GM21515 (cell line): ENCODE data around the gene TMOD1.
A peak's percentile ranks its signal among the peaks of the same experiment; 100 is the strongest.

Source experiments
- ATAC-seq: cut with Tn5 transposase; IDR thresholded peaks from one replicate; pipeline ENCODE4 v1.9.1; 2021; ENCODE audit not compliant: unreplicated experiment

TMOD1 gene

DNA sequence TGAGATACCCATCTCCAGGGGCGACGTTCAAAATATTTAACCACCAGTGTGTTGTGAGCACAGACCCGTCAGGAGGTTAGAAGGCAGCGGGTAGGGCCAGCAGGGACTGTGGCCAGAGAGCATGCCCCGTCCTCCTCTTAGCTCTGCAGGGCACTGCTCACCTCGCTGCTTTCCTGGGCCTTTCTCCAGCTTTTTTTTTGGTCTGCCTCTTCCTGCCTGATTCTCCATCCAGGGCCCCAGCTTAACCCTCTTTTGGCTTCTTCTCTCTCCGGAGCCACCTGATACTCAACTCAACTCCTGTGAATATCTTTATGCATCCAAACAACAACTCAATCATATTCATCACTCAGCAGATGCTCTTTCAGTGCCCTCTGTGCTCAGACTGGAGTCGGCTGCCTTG lies 44.0 kb downstream of the TMOD1 start:
- ATAC-seq = no peak

DNA sequence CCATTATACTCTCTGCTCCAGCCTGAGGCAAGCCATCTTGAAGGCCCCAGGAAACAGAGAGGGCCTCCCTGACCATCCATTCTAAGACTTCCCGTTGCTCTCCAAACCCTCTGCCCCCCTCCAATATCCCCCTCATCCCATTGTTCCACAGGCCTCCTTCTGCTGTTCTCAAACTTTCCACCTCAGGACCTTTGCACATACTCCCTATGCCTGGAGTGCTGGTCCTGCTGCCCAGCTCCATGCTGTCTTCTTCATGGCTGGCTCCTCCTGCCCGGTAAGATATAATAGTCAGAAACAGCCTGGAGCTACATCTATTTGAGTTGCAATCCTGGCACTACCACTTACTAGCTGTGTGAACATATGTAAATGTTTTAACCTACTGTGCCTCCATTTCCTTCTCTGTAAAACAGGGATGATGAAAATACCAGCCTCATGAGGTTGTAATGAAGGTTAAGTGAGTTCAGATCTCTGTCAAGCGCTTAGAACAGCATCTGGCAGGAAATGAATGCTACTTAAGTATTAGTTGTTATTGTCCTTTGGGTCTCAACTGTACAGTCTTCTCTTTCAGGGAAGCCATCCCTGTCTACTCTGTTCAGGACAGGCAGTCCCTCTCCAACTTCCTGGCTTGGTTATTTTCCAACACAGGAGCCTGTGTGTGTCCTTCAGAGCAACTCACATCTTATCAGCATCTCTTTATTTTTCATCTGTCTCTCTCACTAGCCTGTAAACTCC lies 45.8 kb downstream of the TMOD1 start:
- ATAC-seq = no peak

DNA sequence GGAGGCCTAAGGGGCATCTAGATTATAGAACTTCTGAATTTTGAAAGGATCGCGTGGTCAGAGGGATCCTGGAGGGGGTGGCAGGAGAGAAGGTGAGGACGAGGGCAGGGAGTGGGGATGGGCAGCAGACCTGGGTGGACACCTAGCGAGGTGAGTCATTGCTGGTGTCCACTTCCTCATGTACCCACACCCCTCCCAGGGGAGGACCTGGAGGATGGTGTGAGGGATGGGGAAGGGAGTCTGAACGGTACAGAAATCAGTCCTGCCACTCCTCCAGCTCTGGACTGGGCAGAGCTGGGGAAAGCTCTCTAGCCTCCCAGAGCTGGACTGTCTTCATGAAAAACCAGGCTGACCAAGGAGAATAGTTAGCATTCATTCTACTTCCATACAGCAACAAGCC lies 46.9 kb downstream of the TMOD1 start:
- ATAC-seq = no peak

DNA sequence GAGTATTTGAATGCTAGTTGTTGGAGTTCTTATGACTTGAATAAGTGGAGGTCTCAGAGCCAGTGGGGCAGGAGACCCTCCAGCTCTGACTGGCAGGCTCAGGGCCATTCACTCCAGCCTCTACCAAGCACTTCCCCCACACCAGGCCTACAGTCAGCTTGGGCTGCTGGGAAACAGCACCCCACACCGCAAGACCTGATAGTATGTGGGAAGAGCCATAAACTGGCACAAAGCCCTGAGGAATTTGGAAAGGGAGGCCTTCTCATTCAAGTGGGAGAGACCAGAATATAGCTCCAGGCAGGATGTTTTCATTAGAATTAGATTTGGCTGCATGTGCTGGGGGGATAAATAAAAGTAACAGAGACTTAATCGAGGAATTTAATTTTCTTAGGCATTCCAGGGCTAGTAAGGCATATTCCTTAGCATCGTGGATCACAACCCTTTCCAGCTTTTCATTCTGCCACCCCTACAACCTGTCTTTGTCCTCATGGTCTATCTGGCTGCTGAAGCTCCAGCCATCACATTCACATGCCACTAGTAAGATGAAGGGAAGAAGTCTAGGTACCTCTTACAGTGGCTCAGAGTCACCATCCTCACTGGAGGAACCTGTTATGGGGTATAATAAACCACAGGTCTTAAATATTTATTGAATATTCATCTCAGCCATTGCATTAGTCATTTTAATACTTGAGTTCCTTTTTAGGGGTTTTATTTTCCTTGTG lies 47.5 kb downstream of the TMOD1 start:
- no peak for ATAC-seq

DNA sequence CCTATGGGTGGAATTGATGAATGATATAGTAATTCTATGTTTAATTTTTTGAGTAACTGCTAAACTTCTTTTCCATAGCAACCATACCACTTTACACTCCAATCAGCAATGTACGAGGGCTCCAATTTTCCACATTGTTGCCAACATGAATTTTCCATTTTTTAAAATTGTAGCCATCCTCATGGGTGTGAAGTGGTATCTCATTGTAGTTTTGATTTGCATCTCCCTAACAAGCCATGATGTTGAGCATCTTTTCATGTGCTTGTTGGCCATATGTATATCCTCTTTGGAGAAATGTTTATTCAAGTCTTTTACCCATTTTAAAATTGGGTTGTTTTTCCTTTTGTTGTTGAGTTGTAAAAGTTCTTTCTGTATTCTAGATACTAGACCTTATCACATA lies 48.9 kb downstream of the TMOD1 start:
- ATAC-seq = no peak

DNA sequence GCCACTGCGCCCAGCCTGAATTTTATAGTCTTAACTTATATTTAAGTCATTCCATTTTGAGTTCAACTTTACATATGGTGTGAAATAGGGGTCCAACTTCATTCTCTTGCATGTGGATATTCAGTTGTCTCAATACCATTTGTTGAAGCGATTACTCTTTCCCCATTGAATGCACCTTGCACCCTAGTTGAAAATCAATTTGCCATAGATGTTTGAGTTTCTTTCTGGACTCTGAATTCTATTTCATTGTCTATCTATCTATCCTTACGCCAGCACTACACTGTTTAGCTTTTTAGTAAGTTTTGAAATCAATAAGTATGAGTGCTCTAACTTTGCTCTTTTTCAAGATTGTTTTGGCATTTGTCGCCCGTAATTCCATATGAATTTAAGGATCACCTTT lies 49.8 kb downstream of the TMOD1 start:
- ATAC-seq = no peak

DNA sequence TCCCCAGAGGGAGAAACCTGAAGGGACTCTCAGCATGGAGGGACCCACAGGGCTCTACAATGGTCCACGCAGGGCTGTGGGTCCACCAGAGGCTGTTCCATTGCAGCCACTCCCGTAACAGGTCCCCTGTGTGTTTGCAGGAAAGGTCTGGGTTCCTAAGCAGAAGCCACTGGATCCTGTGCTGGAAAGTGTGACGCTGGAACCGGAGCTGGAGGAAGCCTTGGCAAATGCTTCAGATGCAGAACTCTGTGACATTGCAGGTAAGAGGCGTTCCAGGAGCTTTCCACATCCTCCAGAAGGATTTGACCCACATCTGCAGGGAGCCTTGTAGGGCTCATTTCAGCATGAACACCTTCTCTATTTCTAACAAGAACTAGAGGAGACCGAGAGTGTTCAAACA lies 51.7 kb downstream of the TMOD1 start:
- ATAC-seq = no peak

DNA sequence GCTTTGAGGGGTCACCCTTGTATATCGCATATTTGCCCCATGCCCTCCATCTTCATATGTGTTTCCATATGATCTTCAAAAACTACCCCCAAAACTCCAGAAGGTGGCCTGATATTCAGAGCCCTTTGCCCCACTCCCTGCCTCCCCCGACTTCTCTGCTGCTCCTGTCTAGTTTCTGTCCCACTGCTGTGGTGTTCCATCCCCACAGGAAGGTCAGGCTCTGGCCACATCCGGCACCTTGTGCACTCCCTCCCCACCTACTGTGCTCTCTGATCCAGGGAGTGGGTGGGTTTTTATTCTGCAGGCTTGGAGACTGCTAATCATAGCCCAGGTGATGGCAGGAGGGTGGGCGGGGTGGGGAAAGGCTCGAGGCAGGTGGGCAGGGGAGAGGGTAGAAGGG lies 52.4 kb downstream of the TMOD1 start:
- ATAC-seq = no peak

DNA sequence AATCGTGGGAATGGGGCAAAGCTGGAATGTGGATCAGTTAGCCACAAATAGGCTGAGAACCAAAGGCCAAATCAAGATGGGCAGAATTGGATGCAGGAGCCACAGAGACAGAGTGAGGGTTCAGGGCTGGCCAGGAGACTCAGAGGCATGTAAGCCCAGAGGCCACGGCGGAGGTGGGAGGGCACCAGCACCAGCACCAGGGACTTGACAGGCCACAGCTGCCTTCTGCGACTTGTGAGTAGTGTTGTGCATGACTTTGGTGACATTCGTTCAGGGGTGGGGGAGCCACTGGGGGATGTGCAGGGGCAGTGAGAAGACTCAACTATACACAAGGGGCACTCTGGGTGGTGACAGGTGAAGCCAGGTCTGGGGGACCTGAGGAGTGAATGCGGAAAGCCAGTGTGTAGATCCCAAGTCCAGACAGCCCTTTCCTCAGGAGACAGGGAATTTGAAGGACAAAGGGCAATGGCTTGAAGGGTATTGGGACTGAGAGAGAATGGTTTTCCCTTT lies 53.2 kb downstream of the TMOD1 start:
- ATAC-seq = no peak

DNA sequence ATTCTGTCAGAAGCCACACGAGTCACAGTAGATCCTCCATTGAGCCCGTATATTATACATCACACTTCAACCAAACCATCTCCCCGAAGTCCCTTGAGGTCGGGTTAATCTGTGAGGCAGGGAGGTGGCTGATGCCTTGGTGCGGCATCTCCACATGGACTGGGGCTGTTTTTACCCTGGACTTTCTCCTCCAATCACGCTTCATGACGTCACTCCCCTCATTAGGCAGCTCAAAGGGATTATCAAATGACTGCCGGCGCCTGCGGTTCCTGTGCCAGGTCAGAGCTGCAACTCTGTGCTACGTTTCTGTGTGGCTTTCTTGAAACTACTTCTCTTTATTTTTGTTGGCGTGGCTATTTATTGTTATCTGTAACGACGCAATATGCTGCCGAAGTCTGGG lies 53.7 kb downstream of the TMOD1 start:
- ATAC-seq = no peak

DNA sequence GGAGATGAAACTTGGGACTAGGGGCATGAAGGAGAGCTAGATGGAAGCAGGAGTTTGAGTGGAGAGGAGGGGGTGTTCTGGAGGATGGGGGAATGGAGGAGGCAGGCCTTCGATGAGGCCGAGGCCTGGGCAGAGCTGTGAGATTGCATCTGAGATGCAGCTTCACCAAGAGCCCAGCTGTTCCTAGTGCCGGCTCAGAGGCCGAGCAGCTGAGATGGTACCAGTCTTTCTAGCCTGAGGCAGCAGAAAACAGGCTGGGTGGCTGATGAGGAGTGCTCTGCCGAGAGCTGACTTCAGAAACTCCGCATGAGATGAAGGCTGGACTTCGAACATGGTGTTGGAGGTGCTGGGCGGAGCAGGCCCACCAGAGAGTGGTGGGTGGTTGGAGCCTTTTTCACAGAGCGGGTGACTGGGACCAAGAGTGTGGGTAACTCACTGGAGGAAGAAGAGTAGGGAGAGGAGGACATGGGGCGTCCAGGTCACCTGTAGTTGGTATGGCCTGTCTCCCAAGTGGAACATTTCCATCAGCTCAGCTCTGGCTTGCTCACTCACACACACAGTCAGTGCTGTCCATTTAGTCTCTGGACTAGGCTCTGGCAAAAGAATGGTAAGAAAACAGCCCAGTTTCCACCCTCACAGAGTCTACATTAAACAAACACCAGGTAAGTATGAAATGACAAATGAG lies 54.7 kb downstream of the TMOD1 start:
- ATAC-seq = no peak

DNA sequence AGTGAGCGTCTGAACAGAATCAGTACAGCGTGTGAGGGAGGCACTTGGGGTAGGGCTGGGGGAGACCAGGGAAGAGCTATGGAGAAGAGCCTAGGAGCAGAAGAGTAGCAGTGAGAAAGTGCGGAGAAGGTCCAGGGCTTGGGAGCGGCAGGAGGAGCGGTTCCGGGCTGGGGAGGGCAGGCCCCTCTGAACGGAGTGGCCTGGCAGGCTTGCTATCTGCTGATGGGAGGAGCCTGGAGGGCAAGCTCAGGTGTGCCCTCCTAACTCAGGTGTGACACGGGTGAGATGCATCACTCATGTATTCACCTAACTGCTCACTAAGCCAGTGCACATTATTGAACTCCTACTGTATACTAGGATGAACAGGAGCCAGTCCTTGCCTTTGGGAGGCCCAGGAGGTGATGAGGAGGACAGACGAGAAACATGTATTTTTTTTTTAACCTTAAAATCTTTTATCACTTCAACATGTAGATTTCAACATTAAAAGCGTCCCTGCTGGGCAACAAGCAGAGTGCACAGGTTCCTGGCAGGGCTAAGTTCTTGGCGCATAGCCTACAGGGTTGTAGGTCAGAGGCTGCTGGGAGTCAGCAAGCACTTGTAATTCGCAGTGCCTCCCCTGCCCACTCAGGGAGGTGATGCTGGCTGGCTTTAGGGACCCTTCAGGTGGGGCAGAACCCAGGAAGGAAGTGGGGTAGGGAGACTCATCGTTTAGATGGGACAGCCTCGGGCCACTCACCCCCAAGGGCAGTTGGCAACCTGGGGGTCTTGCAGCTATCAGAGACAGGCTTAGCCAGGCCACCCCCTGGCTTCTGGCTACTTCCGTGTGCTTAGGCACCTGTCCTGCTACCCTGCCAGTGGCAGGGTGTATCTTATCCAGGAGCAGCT lies 55.5 kb downstream of the TMOD1 start:
- ATAC-seq = no peak

DNA sequence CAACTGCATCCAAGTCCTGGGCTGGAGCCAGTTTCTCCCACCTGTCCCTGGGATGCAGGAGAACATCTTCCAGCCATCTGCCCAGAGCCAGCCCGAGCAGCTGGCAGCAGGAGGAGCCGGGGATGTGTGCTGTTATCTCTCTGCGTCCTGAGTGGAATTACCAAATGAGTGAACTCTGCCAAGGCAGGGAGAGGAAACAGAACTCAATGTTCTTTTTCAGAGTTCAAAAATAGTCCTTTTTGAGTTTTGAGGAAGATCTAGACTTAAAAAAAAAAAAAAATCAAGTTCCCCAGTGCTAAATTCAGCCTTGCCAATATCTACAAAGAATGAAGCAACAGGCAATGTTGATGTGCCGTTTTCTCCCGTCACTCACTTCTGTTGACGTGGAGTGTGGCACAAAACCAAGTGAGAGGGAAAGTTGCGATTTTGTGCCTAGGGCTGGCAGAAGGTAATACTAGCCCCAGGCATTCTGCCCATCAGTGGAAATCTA lies 56.2 kb downstream of the TMOD1 start:
- ATAC-seq = no peak

DNA sequence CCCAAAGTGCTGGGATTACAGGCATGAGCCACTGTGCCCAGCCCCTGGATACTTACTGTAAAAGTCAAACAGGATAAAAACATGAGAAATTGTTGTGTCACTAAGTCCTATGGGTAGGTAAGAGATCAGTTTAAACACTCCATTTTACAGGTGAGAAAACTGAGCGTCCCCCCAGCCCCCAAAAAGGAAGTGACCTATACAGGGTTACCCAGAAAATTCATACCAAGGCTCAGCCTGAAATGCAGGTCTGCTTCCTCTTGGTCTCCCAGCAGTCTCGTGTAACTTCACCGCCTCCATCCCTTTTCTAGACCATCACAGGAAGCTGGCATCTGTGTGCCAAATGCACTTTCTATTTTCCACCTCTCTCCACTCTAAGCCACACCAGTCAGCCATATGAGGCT lies 57.2 kb downstream of the TMOD1 start:
- ATAC-seq = peak; percentile 23

DNA sequence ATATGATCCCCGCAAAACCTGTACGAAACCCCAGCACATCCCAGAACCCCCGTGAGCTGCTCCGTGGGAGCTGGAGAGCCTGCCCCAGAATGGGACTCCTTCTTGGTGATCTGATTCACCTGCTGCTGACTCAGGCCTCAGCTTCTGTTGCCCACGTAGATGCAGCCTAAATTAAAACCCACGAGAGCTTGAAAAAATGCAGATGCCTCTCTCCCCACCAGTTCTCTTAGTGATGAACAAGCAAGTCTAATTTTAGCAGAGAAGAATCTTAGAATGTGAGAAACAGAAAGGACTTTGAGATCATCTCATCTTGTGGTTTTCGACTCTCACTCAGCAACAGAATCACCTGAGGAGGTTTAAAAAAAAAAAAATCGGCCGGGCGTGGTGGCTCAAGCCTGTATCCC lies 57.6 kb downstream of the TMOD1 start:
- peak; percentile 80 for ATAC-seq

DNA sequence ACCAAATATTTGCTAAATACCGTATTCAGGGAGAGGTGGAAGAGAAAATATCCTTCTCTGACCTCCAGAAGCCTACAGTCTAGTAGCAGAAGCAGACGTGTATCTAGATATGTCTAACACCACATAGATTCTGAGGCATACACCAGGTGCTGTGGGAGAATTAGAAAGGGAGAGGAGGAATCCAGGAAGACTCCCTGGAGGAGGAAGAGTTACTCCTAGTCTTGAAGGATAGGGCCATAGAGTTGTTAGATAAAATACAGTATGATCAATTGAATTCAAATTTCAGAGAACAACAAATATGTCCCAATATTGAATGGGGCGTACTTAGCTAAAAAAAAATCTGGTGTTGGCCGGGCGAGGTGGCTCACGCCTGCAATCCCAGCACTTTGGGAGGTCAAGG lies 58.7 kb downstream of the TMOD1 start:
- ATAC-seq = no peak

DNA sequence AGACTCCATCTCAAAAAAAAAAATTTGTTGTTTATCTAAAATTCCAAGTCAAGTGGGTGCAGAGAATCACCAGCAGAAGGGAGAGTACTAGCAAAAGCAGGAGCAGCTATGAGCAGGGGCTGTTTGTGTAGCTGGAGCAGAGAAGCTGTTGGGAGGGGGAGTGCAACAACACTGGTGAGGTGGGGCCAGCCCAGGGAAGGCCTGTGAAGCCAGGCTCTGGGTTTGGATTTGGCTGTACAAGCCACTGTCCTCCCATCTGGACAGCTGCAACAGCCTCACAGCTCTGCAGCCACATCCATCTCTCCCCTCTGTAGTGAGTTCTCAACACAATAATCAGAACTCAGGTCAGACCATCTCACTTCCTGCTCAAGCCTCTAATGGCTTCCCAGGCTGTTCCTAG lies 59.4 kb downstream of the TMOD1 start:
- ATAC-seq = no peak

DNA sequence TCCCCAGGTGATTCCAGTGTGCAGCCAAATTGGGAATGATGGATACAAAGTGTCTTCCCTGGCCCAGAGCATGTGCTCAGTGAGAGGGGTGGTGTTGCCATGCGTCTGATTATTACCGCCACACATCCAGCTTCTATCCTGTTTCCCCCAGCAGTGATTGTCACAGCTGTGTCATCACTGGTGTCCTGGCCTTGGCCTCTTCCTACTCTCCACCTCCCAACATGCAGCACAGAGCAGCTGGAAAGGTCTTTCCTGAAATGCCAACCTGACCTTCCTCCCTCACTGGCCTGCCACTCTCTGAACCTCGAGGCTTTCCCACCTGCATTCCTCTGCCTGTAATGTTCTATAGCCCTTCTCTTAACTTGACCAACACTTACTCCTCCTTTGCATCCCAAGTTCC lies 60.0 kb downstream of the TMOD1 start:
- no peak for ATAC-seq

DNA sequence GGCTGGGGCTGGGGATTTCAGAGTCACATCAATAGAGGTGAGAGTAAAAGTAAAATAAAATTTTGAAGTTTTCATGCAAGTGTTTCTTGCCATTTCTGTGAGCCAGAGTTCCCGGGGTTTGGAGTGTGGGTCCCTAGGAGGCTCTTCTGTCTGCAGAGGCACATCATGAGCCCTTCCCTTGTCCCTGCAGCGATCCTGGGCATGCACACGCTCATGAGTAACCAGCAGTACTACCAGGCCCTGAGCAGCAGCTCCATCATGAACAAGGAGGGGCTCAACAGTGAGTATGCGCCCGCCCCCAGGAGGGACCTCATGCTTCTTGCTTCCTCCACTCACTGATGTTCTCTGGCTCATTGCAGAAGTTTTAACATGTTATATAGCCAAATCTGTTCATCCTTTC lies 61.1 kb downstream of the TMOD1 start:
- ATAC-seq = no peak

DNA sequence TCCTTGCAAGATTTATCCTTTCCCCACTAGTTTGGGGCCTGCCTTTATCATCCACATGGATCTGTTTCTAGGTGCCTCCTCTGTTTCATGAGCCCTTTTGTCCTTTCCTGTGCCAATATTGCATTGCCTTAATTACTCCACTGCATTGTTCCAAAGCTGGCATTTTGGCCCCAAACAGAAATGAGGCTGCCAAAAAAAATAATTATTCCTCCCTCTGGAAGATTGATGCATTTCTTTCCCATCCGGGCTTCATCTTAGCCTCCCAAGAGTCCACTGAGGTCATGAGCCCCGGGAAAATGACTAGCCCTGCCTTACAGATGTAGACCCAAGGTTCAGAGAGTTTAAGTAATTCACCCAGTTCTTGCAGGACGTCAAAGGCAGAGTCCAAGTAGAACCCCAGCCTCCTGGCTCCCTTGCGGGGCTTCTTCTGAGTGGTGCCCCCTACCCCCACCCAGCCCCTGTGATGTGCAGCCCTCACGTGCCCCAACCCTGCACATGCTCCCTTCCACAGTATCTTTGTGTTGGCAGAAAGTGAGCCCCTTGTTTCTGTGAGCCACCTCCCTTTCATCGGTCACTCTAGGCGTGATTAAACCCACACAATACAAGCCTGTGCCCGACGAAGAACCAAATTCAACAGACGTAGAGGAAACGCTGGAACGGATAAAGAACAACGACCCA lies 62.1 kb downstream of the TMOD1 start:
- ATAC-seq = no peak
